ENCODE data around the gene EID2B. TPM values are rescaled to one million over a fixed set of nuclear protein-coding genes. Genes with fewer than 3 reads are reported as not detected.

The EID2B gene
- total and polyA plus RNA-seq, 10 of the 15 experiments (the other 5 are each of a cell fraction or from before 2014, with no cell fraction given), result 2.9 to 10.1 (median 5.0) TPM

DNA sequence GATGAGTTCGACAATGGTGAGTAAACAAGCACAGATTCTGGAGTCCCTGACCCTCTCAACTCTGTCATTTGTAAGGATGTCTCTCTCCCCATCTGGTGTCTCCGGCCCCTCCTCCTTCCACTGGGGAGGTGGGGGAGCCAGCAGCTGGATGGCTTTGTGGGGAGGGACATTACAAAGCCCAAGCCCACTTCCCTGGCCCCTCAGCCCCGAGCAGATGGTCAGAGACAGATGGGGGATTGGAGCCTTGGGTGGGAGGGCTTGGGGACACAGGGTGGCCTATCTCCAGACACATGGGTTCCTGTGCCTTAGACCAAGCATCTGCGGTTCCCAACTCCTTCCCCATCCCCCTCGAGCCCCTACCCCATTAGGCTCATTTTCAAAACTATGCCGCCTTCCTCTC is 49.5 kb downstream of the EID2B start:
- H3K4me3 ChIP-seq, result no peak overlapping the region
- H2AFZ ChIP-seq (ENCODE audit: control insufficient read depth, low read depth, low read length), result no peak overlapping the region
- ChIA-PET POLR2A (no interaction called here), CTCF (interaction anchor here (1.1 kb wide), 1 partner anchor 51 kb away, joined by 3 read pairs; no protein-coding TSS in a partner anchor), SMC1A (ENCODE audit: uncharacterized antibody, unreplicated experiment) (no interaction called here), RAD21 (ENCODE audit: unreplicated experiment) (no interaction called here)
- H3K79me2 ChIP-seq (ENCODE audit: control insufficient read depth, insufficient read depth, low read length), result peaks cover 22% of the 10 kb centered on the region
- no peaks in the 10 kb centered on the region for H4K20me1 ChIP-seq (ENCODE audit: control insufficient read depth, insufficient read depth)
- no peaks in the 10 kb centered on the region for H3K27me3 ChIP-seq (replicated peaks in 1 of 2; ENCODE audit: control insufficient read depth in 2 of 2, insufficient read depth in 2 of 2, low read length in 1 of 2)
- H3K9ac ChIP-seq (ENCODE audit: control insufficient read depth, insufficient read depth, low read length), result no peak overlapping the region
- FAIRE-seq (no peak), ATAC-seq (no peak), DNase-seq (ENCODE audit: low read depth, low spot score) (no peak)
- peaks cover 6% of the 10 kb centered on the region for H3K4me1 ChIP-seq (ENCODE audit: control insufficient read depth, insufficient read depth, low read length)
- peaks cover 8 to 12% of the 10 kb centered on the region in 2 experiments; a peak in 3 of 4 replicates for H3K36me3 ChIP-seq (ENCODE audit: control insufficient read depth in 2 of 2, insufficient read depth in 2 of 2, low read length in 1 of 2)
- in situ Hi-C loops (cut with MboI) (no loop called here), intact Hi-C loops (cut with micrococcal nuclease; ENCODE audit: unreplicated experiment) (no loop called here)
- 84% methylated on average over 5 of the region's 6 CpGs for WGBS (ENCODE audit: insufficient coverage, insufficient replicate concordance, low lambda C conversion rate, missing lambda C conversion rate)
- no TSS peak for BruUV-seq (replicated peaks)
- no peaks in the 10 kb centered on the region for H3K9me3 ChIP-seq (replicated peaks; ENCODE audit: control insufficient read depth, insufficient read depth, low read length)
- H3K27ac ChIP-seq (ENCODE audit: control insufficient read depth, insufficient read depth), result no peak overlapping the region
- H3K4me2 ChIP-seq (ENCODE audit: control insufficient read depth, insufficient read depth), result no peak overlapping the region
- TF ChIP-seq, protein P1, sequence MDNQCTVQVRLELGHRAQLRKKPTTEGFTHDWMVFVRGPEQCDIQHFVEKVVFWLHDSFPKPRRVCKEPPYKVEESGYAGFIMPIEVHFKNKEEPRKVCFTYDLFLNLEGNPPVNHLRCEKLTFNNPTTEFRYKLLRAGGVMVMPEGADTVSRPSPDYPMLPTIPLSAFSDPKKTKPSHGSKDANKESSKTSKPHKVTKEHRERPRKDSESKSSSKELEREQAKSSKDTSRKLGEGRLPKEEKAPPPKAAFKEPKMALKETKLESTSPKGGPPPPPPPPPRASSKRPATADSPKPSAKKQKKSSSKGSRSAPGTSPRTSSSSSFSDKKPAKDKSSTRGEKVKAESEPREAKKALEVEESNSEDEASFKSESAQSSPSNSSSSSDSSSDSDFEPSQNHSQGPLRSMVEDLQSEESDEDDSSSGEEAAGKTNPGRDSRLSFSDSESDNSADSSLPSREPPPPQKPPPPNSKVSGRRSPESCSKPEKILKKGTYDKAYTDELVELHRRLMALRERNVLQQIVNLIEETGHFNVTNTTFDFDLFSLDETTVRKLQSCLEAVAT (IDR thresholded peaks at IDR 0.05), result no peak
- TF ChIP-seq NFYB (IDR thresholded peaks at IDR 0.05; ENCODE audit: insufficient read depth, low read depth, low read length), result no peak
- TF ChIP-seq RB1 (IDR thresholded peaks at IDR 0.05; ENCODE audit: borderline replicate concordance), result no peak

DNA sequence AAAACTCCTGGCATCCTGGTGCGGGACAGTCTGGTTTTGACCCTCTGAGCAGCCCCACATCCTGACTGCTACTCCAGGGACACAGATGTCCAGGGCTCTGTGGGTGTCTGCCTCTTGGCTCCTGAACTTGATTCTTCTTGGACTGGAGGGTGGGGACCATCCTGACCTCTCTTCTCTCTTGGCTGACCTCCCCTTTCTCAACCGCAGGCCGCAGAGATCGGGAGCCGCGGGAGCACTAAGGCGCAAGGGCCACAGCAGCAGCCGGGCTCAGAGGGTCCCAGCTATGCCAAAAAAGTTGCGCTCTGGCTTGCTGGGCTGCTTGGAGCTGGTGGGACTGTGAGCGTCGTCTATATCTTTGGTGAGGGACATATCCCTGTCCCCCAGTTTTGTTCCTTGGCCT is 51.0 kb downstream of the EID2B start:
- Histone ChIP-seq H3K4me2 (ENCODE audit: control insufficient read depth, insufficient read depth) (peak overlapping the region; percentile 93), H3K9me3 (replicated peaks; ENCODE audit: control insufficient read depth, insufficient read depth, low read length) (no peaks in the 10 kb centered on the region), H3K4me1 (ENCODE audit: control insufficient read depth, insufficient read depth, low read length) (peaks cover 6% of the 10 kb centered on the region), H2AFZ (ENCODE audit: control insufficient read depth, low read depth, low read length) (no peak overlapping the region), H3K36me3 (ENCODE audit: control insufficient read depth in 2 of 2, insufficient read depth in 2 of 2, low read length in 1 of 2) (peaks cover 5 to 10% of the 10 kb centered on the region in 2 experiments; a peak in 3 of 4 replicates), H3K27ac (ENCODE audit: control insufficient read depth, insufficient read depth) (peak overlapping the region; percentile 91; the same call in 1 of the 2 replicates), H3K79me2 (ENCODE audit: control insufficient read depth, insufficient read depth, low read length) (peaks cover 22% of the 10 kb centered on the region), H4K20me1 (ENCODE audit: control insufficient read depth, insufficient read depth) (no peaks in the 10 kb centered on the region), H3K9ac (ENCODE audit: control insufficient read depth, insufficient read depth, low read length) (peak overlapping the region; percentile 96), H3K27me3 (replicated peaks in 1 of 2; ENCODE audit: control insufficient read depth in 2 of 2, insufficient read depth in 2 of 2, low read length in 1 of 2) (no peaks in the 10 kb centered on the region), H3K4me3 (peak overlapping the region; percentile 87)
- FAIRE-seq, result no peak
- intact Hi-C loops (cut with micrococcal nuclease; ENCODE audit: unreplicated experiment), result no loop called here
- no peak for DNase-seq (ENCODE audit: low read depth, low spot score)
- ChIA-PET POLR2A (no interaction called here), CTCF (interaction anchor here (0.6 to 1.0 kb wide), 2 partner anchors 46 to 51 kb away, joined by 3 read pairs; partner anchors contain the start of gene RPS16), RAD21 (ENCODE audit: unreplicated experiment) (no interaction called here), SMC1A (ENCODE audit: uncharacterized antibody, unreplicated experiment) (no interaction called here)
- 92% methylated on average over 10 of the region's 11 CpGs for WGBS (ENCODE audit: insufficient coverage, insufficient replicate concordance, low lambda C conversion rate, missing lambda C conversion rate)
- ATAC-seq, result no peak
- BruUV-seq (replicated peaks), result no TSS peak
- in situ Hi-C loops (cut with MboI), result no loop called here
- TF ChIP-seq CEBPB (IDR thresholded peaks at IDR 0.05; ENCODE audit: borderline replicate concordance in 1 of 2, low read depth in 2 of 2, low read length in 2 of 2) (no peak), CBX5 (IDR thresholded peaks at IDR 0.05; ENCODE audit: low read depth) (no peak), TCF3 (IDR thresholded peaks at IDR 0.05; ENCODE audit: borderline replicate concordance, insufficient read depth, low read depth, low read length) (no peak), HDAC6 (IDR thresholded peaks at IDR 0.05; ENCODE audit: unreplicated experiment) (no peak), BCL3 (IDR thresholded peaks at IDR 0.05; ENCODE audit: borderline replicate concordance, insufficient read depth, low read depth, low read length, poor library complexity, severe bottlenecking) (no peak), E2F8 (IDR thresholded peaks at IDR 0.05; ENCODE audit: low read depth, partially characterized antibody) (no peak), EP300 (IDR thresholded peaks at IDR 0.05; ENCODE audit: borderline replicate concordance in 1 of 2, control insufficient read depth in 1 of 2, low read depth in 2 of 2, low read length in 2 of 2) (no peak)
